Measurements from ENCODE around the gene RSKR. TPM values are rescaled to one million over a fixed set of nuclear protein-coding genes. Genes with fewer than 3 reads are reported as not detected.

RSKR gene
- total and polyA plus RNA-seq, 9 of the 15 experiments (the other 6 are each of a cell fraction or from before 2014, with no cell fraction given) = 1.4 to 42.3 (median 16.2) TPM

DNA sequence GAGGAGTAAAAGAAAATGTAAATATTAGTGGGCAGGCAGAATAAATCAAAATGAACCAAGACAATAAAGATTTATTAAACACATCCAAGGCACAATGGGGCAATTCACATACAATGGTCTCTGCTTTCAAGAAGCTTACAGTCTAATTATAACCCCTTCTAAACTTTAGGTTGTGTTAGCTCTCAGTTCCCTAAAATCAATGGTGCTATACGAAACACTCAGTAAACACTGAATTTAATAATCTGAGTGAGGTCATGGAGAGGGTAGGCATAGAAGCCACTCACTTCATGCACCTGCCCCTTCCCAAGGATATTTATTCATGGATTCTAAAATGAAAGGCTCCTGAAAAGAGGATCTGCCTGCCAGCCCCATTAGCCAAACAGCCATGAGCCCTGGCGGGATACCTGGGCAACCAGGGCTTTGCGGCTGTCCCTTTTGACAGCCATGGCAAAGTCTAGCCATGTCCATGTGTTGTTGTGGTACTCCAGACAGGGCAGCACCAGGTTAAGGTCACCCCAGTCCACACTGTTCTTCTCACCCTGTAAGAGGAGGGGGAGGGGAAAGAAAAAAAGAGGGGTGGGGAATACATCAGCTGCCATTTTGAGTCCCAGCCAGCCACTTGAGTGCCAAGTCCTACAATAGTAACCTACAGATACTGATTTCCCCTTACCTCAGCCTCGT lies 1.4 kb upstream of the RSKR start:
- no TSS peak for BruUV-seq (replicated peaks)
- CTCF ChIA-PET (ENCODE audit: low intra/inter-chr PET ratio) = interaction anchor here (0.6 kb wide), 1 partner anchor 297 kb away, joined by 3 read pairs; no protein-coding TSS in a partner anchor
- in situ Hi-C loops (cut with MboI) = no loop called here

More for the DNA sequence above, 1.4 kb upstream of the RSKR start:
- Histone ChIP-seq H3K27me3 (ENCODE audit: control insufficient read depth in 2 of 2, insufficient read depth in 2 of 2, low read length in 2 of 2) (no peaks in the 10 kb centered on the region), H3K36me3 (ENCODE audit: control insufficient read depth, insufficient read depth, low read length) (peaks cover 98% of the 10 kb centered on the region), H3K9me3 (replicated peaks; ENCODE audit: control insufficient read depth, insufficient read depth, low read depth, low read length) (no peaks in the 10 kb centered on the region), H2AFZ (ENCODE audit: low read depth, low read length) (no peak overlapping the region), H3K4me2 (ENCODE audit: insufficient read depth, low read length) (no peak overlapping the region), H3K9me1 (ENCODE audit: control insufficient read depth, insufficient read depth, low read length) (no peaks in the 10 kb centered on the region), H3K4me3 (no peak overlapping the region), H3K27ac (ENCODE audit: extremely low read depth, low read depth, low read length) (no peak overlapping the region), H3K9ac (ENCODE audit: insufficient read depth in 1 of 2, low read depth in 2 of 2, low read length in 2 of 2) (no peak overlapping the region), H4K20me1 (replicated peaks; ENCODE audit: control insufficient read depth, insufficient read depth, low read length) (0 out of 2 replicates have a peak, but pooled peaks cover 8% of the 10 kb centered on the region), H3K79me2 (ENCODE audit: control insufficient read depth, insufficient read depth, low read length) (no peaks in the 10 kb centered on the region), H3K4me1 (replicated peaks in 1 of 2; ENCODE audit: control insufficient read depth in 2 of 2, insufficient read depth in 2 of 2, low read length in 2 of 2) (no peaks in the 10 kb centered on the region)
- DNase-seq (ENCODE audit: extremely low read depth in 1 of 4, low spot score in 3 of 4) (no peak), ATAC-seq (no peak), FAIRE-seq (no peak)
- WGBS (ENCODE audit: insufficient coverage, low coverage, missing lambda C conversion rate) = 94% methylated on average over 4 of the region's 4 CpGs
- intact Hi-C loops (cut with micrococcal nuclease) = no loop called here
- POLR2A ChIA-PET = interaction anchor here (0.5 to 1.9 kb wide), 4 partner anchors 20 to 107 kb away, joined by 3 to 5 read pairs (median 4); no protein-coding TSS in a partner anchor
- TF ChIP-seq HDAC1 (IDR thresholded peaks at IDR 0.05) = no peak
- TF ChIP-seq SOX6 (IDR thresholded peaks at IDR 0.05) = no peak
- no peak for TF ChIP-seq MBD2 (IDR thresholded peaks at IDR 0.05; ENCODE audit: borderline replicate concordance, low read depth)
- TF ChIP-seq POLR2B (IDR thresholded peaks at IDR 0.05; ENCODE audit: low read depth, partially characterized antibody) = no peak
- no peak for TF ChIP-seq ZFP30 (CRISPR knock-in tag; IDR thresholded peaks at IDR 0.05; ENCODE audit: borderline replicate concordance)
- TF ChIP-seq ZZZ3 (IDR thresholded peaks at IDR 0.05) = no peak
- TF ChIP-seq STAT5A (IDR thresholded peaks at IDR 0.05; ENCODE audit: borderline replicate concordance, low read length) = no peak
- no peak for TF ChIP-seq MCM3 (IDR thresholded peaks at IDR 0.05)
- no peak for TF ChIP-seq TRIM24 (IDR thresholded peaks at IDR 0.05)

Measured in K562 (cell line).